Activated CD8-positive, alpha-beta T cell treated with anti-CD3 and anti-CD28 coated beads for 36 hours (primary cell): ENCODE measurements around the gene IRX5. TPM values are rescaled to one million over a fixed set of nuclear protein-coding genes. Genes with fewer than 3 reads are reported as not detected.

ENCODE experiments used
- ATAC-seq: fragments of 200-7000 bp; cut with Tn5 transposase; one replicate; pipeline ENCODE4 v1.10.0; 2021; ENCODE audit warnings: mild to moderate bottlenecking, moderate library complexity
- CTCF ChIA-PET: fragments of 350-600 bp; sonication (Branson Sonifier 250); formaldehyde crosslinking; loops from one replicate; lab custom pipeline; 2021; ENCODE audit warnings: antibody characterized with exemption; lab: Charles Lee
- POLR2A ChIA-PET: fragments of 350-600 bp; sonication (Branson Sonifier 250); formaldehyde crosslinking; loops from one replicate; lab custom pipeline; 2021; ENCODE audit warnings: antibody characterized with exemption; lab: Charles Lee
- DNase-seq: peaks from one replicate; pipeline ENCODE4 v3.0.0-alpha.2; 2020
- H3K27ac Mint-ChIP-seq: one replicate; pipeline ENCODE4 v1.8.0; 2021; ENCODE audit warnings: mild to moderate bottlenecking, mixed read lengths
- H3K27me3 Mint-ChIP-seq: one replicate; pipeline ENCODE4 v1.8.0; 2021; ENCODE audit warnings: mixed read lengths
- H3K36me3 Mint-ChIP-seq: one replicate; pipeline ENCODE4 v1.8.0; 2021; ENCODE audit warnings: low read depth, mixed read lengths
- H3K4me1 Mint-ChIP-seq: one replicate; pipeline ENCODE4 v1.8.0; 2021; ENCODE audit warnings: low read depth, mixed read lengths
- H3K4me3 Mint-ChIP-seq: one replicate; pipeline ENCODE4 v1.8.0; 2021; ENCODE audit warnings: mild to moderate bottlenecking, moderate library complexity, mixed read lengths
- H3K9me3 Mint-ChIP-seq: one replicate; pipeline ENCODE4 v1.8.0; 2021; ENCODE audit warnings: mixed read lengths
- CTCF ChIP-seq: fragments of 200-600 bp; IDR thresholded peaks from one replicate; pipeline ENCODE4 v1.8.0; 2022; ENCODE audit warnings: antibody characterized with exemption, mild to moderate bottlenecking
- intact Hi-C: fragments of 100-400 bp; cut with micrococcal nuclease; formaldehyde crosslinking; loops from one replicate; pipeline ENCODE4 v1.10.0; 2022
- total RNA-seq, 2 experiments: library from RNA; stranded (reverse); gene quantifications; one replicate each; pipeline ENCODE4 v1.2.3, GENCODE V29; 2021

IRX5 gene
- total RNA-seq, 2 experiments from 2014 or later, result 0.14 to 0.34 TPM

GRCh38 chr16:54939029-54939346 lies 8.3 kb downstream of the IRX5 start:
- Mint-ChIP-seq H3K36me3 (no peaks in the 10 kb centered on the region), H3K27me3 (peaks cover 78% of the 10 kb centered on the region), H3K9me3 (no peaks in the 10 kb centered on the region), H3K27ac (no peak overlapping the region), H3K4me1 (peaks cover 20% of the 10 kb centered on the region), H3K4me3 (no peak overlapping the region)
- ChIA-PET CTCF (no interaction called here), POLR2A (no interaction called here)
- intact Hi-C loops, result loop anchor here (5.0 kb wide), 1 partner anchor 652 kb away; the partner anchor contains the start of gene IRX3
- no peak for DNase-seq
- no peak for ATAC-seq
- TF ChIP-seq CTCF, result no peak

GRCh38 chr16:54939510-54940278 lies 9.0 kb downstream of the IRX5 start:
- POLR2A ChIA-PET, result no interaction called here
- TF ChIP-seq CTCF, result no peak

GRCh38 chr16:54940279-54940604 lies 9.6 kb downstream of the IRX5 start:
- Mint-ChIP-seq H3K4me1 (peaks cover 15% of the 10 kb centered on the region), H3K27me3 (peaks cover 70% of the 10 kb centered on the region), H3K4me3 (no peak overlapping the region), H3K27ac (no peak overlapping the region), H3K36me3 (no peaks in the 10 kb centered on the region), H3K9me3 (no peaks in the 10 kb centered on the region)
- ATAC-seq, result no peak
- ChIA-PET CTCF (no interaction called here), POLR2A (no interaction called here)
- intact Hi-C loops, result no loop called here
- no peak for TF ChIP-seq CTCF
- no peak for DNase-seq

More at GRCh38 chr16:54939510-54940278, 9.0 kb downstream of the IRX5 start:
- Mint-ChIP-seq H3K4me3 (no peak overlapping the region), H3K36me3 (no peaks in the 10 kb centered on the region), H3K4me1 (peaks cover 17% of the 10 kb centered on the region), H3K27me3 (peaks cover 74% of the 10 kb centered on the region), H3K9me3 (no peaks in the 10 kb centered on the region), H3K27ac (no peak overlapping the region)
- DNase-seq, result no peak
- intact Hi-C loops, result loop anchor here (5.0 kb wide), 1 partner anchor 652 kb away; the partner anchor contains the start of gene IRX3
- no peak for ATAC-seq
- CTCF ChIA-PET, result no interaction called here

GRCh38 chr16:54942353-54942943 lies 11.8 kb downstream of the IRX5 start:
- CTCF ChIA-PET, result no interaction called here
- TF ChIP-seq CTCF, result no peak
- intact Hi-C loops, result no loop called here
- Mint-ChIP-seq H3K27me3 (peaks cover 59% of the 10 kb centered on the region), H3K36me3 (no peaks in the 10 kb centered on the region), H3K9me3 (no peaks in the 10 kb centered on the region), H3K4me3 (no peak overlapping the region), H3K4me1 (peaks cover 5% of the 10 kb centered on the region), H3K27ac (no peak overlapping the region)
- no peak for ATAC-seq
- no peak for DNase-seq
- POLR2A ChIA-PET, result no interaction called here

GRCh38 chr16:54944002-54944401 lies 13.3 kb downstream of the IRX5 start:
- Mint-ChIP-seq H3K4me1 (no peaks in the 10 kb centered on the region), H3K4me3 (no peak overlapping the region), H3K9me3 (no peaks in the 10 kb centered on the region), H3K36me3 (no peaks in the 10 kb centered on the region), H3K27me3 (peaks cover 55% of the 10 kb centered on the region), H3K27ac (no peak overlapping the region)
- ChIA-PET POLR2A (no interaction called here), CTCF (no interaction called here)
- no peak for DNase-seq
- TF ChIP-seq CTCF, result no peak
- peak; percentile 49 for ATAC-seq
- intact Hi-C loops, result no loop called here
